Stimulated activated CD8-positive, alpha-beta memory T cell treated with anti-CD3 and anti-CD28 coated beads, Interleukin-7, amount 100 ng/mL, for 48 hours (primary cell): ENCODE data around the gene PTPRN2.

Experiments
- DNase-seq, 2 donors: peaks; one replicate each; pipeline ENCODE4 v3.0.0-alpha.2; 2020; ENCODE audit warnings: low read depth in 1 of 2; ENCODE audit errors: extremely low read depth in 1 of 2

Gene PTPRN2

GRCh38 chr7:157529768-157530560 lies 1057.7 kb downstream of the PTPRN2 start:
- no peak for DNase-seq

- no peak for DNase-seq
Observed at GRCh38 chr7:157528785-157529341, 1058.8 kb downstream of the PTPRN2 start.

DNA sequence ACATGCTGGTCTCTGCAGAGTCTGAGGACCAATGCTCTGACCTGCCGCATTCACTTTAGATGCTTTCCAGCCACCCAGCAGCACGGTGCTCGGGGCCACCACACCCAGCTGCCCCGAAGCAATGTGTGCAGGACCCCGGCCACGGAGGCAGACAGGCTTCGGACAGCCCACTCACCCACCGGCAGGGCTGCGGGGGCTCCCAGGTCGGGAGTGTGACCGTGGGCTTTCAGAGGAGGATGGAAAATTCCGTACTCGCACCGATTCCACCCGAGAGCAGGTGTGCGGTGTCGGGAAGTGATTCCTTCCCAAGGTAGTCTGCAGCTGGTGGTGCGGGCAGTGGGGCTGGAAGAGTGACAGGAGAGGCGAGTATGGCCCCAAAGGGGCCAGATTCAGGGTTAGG lies 1059.9 kb downstream of the PTPRN2 start:
- no peak for DNase-seq

GRCh38 chr7:157526913-157527634 lies 1060.5 kb downstream of the PTPRN2 start:
- DNase-seq = no peak

DNA sequence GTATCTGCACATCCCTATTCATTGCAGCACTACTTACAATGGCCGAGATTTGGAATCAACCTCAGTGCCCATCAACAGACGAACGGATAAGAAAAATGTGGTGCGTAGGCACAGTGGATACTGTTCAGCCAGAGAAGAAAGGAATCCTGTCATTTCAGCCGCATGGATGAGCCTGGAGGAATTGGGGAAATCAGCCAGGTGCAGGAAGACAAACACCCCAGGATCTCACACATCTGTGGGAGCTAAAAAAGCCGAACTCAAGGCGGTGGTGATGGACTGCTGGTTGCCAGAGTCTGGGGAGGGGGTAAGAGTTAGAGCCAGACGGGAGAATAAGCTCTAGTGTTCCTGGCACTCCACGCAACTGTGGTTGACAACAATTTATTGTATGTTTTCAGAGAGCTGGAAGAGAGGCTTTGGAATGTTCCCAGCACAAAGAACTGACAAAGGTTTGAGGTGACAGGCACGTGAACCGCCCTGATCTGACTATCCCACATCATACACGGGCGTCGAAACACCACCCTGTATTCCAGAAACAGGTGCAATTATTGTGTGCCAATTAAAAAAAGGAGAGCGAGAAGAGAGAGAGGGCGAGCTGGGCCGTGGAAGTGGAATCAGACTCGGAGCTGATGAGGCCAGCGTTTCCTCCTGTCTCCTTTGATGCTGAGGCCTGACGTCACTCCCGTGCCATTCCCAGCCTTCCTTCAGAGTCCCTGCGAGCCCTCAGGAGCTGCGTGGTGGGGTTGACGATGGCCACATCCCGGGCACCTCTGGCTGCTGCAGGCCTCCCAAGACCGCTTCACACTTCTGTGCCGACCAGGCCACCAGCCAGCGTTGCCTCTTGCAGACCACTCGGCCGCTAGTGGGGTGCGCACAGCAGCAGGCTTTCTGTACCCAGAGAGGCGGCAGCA lies 1061.4 kb downstream of the PTPRN2 start:
- no peak for DNase-seq

DNA sequence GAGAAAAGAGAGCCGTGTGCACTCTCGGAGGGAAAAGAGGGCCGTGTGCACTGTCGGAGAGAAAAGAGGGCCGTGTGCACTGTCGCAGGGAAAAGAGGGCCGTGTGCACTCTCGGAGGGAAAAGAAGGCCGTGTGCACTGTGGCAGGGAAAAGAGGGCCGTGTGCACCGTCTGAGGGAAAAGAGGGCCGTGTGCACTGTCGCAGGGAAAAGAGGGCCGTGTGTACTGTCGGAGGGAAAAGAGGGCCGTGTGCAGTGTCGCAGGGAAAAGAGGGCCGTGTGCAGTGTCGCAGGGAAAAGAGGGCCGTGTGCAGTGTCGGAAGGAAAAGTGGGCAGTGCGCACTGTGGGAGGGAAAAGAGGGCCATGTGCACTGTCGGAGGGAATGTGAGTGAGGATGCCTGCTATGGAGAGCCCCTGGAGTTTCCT lies 1062.1 kb downstream of the PTPRN2 start:
- no peak for DNase-seq

DNA sequence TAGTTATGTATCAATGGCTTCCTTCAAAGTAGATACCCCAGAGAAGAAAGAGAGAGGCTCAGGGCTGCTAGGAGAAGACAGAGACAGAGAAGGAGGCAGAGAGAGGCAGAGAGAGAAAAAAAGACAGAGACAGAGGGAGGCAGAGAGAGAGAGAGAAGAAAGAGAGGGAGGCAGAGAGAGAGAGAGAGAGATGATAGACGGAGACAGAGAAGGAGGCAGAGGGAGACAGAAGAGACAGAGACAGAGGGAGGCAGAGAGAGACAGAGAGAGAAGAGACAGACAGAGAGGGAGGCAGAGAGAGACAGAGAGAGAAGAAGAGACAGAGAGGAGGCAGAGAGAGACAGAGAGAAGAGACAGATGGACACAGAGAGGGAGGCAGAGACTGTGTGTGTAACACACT lies 1062.9 kb downstream of the PTPRN2 start:
- DNase-seq = no peak

- DNase-seq = no peak
Observed at GRCh38 chr7:157523766-157524421, 1063.7 kb downstream of the PTPRN2 start.

GRCh38 chr7:157523371-157523765 lies 1064.3 kb downstream of the PTPRN2 start:
- no peak for DNase-seq

DNA sequence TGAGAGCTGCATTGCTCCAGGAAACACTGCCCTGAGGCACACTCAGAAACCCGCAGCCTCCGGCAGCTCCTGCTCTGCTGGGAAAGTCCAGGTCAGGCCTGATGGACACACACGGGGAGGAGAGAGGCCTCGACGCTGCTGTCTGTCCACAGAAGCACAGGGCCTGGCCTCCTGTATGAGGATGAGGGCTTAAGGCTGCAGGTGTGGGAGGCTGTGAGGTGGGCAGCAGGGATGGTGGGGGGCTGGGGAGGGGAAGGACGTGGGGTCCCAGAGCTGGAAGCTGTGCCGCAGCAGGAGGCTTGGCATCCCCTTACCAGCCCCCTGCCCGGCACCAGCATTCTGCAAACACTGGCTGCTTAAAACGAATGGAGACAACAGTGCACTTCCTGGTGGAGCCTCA lies 1064.7 kb downstream of the PTPRN2 start:
- no peak for DNase-seq

DNA sequence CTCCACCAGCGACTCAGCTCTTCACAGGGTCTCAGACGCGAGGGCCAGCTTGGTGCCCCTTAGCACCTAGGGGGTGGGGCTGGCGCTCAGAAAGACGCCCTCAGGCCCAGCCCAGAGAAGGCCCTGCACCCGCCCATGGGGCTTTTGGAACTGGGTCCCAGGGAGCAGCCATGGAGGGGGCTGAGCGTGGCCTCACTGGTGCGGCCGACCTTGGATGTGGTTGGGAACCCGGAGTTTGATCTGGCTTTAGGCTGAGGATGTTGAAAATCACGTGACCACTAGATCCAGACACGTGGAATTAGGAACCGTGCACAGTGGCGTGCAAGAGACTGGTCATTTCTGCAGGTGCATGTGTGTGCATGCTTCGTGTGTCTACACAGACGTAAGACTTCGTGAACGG lies 1065.4 kb downstream of the PTPRN2 start:
- no peak for DNase-seq

DNA sequence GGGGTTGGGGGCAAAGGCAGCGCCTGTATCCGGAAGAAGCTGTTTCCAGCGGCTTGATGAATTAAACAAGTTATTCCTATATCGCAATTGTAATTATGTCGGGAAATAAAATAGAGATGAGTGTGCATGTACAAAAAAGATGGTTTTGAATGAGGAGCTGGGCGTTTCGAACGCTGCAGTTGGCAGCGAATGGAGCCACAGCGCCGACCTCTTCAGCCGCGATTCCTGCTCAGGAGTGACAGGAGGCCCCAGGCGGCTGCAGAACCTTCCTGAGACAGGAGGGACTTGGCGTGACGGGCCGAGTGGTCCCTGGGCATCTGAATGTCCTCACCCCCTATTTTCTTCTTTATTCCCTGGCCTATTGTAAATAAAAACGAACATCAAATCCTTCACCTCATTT lies 1065.9 kb downstream of the PTPRN2 start:
- DNase-seq = no peak

DNA sequence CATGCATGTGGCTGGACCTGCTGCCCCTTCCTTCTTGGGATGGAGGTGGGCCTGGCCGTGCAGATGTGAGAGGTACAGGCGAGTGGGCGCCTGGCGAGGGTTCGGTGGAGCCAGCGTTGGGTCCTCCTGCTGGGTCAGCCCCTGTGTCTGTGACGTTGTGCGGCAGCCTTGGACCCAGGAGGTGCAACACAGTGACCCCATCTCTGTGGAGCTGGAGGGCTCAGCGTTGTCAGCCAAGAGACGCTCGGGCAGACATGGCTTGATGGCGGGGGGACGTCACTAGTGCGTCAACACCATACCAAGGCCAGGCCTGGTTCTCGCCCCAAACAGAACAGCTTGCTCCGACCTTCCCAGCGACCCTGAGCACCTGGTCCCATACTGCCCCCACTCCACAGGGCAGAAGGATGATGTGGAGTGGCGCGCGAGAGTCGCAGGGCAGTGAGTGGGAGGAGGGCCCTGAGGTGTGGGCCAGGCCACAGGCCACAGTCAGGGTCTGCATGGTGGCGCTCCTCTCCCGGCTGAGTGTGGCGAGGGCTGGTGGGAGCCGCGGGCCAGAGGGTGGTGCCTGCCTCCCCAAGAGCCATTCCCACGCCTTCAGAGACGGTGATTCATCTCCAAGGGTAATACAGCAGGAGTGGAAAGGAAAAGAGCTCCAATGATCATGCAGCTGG lies 1066.4 kb downstream of the PTPRN2 start:
- no peak for DNase-seq

DNA sequence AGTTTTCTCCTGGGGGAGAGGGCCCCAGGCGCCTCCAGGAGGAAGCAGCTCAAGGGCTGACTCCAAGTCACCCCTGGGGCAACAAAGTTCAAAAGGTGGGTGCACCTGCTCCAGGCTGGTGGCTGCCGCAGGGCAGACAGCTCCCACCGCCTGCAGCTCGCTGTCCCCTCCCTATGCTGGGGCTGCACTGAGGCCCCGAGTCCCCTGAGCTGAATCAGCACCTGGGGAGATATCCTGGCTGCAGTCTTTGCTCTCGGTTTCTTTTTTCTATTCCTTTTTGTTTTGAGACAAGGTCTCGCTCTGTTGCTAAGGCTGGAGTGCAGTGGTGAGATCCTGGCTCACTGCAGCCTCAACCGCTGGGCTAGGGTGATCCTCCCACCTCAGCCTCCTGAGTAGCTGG lies 1067.4 kb downstream of the PTPRN2 start:
- DNase-seq = no peak

DNA sequence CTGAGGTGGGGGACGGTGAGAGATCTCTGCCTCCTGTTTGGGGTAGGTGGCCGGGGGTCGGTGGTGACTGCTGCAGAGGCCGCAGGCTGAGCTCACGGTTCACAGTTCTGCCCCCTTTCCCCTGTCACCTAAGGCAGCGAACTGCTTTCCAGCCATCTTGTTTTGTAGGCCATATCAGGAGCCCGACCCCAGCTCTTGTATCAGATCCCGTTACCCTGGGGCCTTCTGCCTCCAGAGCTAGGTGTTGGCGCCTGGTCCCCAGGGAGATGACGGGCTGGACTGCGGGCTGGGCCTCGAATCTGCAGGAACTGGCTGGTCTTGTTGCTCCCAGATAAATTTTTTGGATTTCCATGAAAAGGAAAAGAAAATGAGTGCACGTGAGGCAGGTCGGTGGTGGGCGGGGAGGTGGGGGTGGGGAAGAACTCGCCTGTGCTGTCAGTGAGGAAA lies 1067.8 kb downstream of the PTPRN2 start:
- no peak for DNase-seq

DNA sequence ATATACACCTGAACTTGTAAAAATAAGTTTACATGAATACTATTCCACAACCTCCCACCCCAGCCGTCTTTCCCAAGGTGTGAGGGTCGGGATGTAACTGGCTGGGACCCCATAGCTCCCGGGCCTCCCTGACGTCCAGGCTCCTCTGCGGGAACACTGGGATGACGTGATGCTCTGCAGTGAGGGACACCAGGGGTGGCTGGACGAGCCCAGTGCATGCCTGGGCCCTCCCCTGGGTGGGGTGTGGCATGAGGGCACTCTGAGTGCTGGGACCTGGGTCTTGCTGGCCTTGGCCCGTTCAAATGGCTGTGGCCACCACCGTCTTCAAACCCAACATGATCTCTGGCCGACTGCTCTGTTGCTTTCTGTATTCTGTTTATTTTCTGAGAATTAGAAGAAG lies 1068.4 kb downstream of the PTPRN2 start:
- no peak for DNase-seq

- DNase-seq = no peak
Observed at GRCh38 chr7:157518514-157519175, 1069.0 kb downstream of the PTPRN2 start.

DNA sequence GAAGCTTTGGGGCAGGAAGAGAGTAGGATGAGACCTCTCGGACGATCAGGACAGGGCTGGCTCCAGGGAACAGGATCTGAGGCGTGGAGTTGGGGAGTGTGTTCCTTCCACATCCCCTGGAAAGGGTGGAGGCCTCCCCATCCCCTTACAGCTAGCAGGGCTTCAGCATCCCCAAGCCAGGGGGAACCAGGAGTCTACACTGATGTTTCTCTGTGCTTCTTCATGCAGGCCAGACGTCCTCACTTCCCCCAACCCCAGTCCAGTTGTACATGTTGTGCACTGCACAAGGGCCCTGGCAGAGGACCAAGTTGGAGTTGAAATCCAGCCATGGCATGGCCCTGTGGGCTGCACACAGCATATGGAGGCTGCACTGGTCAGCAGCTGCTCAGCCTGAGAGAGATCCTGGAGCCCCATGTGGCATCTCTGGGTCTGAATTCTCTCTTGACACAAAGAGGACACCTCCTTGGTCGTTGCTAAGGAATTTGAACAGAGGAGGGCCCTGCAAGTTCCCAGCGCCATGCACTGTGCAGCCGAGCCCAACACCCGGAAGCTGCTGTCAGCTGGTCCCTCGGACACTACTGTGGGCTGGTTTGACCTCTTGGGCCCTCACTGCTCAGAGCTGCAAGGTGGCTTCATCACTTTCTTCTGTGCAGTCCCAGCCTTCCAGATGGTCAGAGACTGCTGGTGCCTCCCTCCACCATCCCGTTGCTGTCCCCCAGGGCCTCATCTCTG lies 1069.7 kb downstream of the PTPRN2 start:
- DNase-seq = no peak
